Measurements from ENCODE around the gene RNF144A. TPM values are rescaled to one million over a fixed set of nuclear protein-coding genes. Genes with fewer than 3 reads are reported as not detected.
"Not testable (repeated sequence)": the region's sequence is repeated elsewhere in the genome, so short reads cannot be mapped to it uniquely, and the experiment has no call there.

Gene RNF144A
- total RNA-seq, 1 experiment from 2014 or later: 13.6 TPM

GRCh38 chr2:7001395-7001794 lies 84.2 kb downstream of the RNF144A start:
- not testable (repeated sequence) for H3K27me3 ChIP-seq (ENCODE audit: control insufficient read depth, insufficient read depth, low read length); DNase-seq; H3K4me3 ChIP-seq (ENCODE audit: insufficient read depth, low read depth, low read length); H3K36me3 ChIP-seq (replicated peaks; ENCODE audit: control insufficient read depth, insufficient read depth, low read length)

- H3K36me3 ChIP-seq (replicated peaks; ENCODE audit: control insufficient read depth, insufficient read depth, low read length): no peaks in the 10 kb centered on the region
Observed at GRCh38 chr2:7003895-7004294, 86.7 kb downstream of the RNF144A start.

DNA sequence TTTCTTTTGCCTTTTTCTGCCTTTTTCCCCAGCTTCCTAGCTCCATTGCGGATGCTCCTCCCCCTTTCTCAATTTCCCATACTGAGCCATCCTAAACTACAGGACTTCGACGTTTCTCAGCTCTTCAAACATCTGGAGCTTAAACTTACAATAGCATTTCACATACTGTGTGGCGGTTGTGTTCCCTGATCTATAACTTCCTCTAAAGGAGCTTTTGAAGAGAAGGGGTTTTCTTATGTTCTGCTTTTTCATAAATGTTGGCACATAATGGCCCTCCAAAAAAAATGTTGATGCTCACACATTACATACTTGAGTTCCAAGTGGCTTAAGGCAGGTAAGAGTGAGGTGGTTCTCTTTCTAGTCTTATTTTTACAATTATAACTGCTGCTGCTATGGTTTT lies 87.4 kb downstream of the RNF144A start:
- Histone ChIP-seq H3K4me3 (ENCODE audit: insufficient read depth, low read depth, low read length) (no peak overlapping the region), H3K27me3 (ENCODE audit: control insufficient read depth, insufficient read depth, low read length) (no peaks in the 10 kb centered on the region), H3K36me3 (replicated peaks; ENCODE audit: control insufficient read depth, insufficient read depth, low read length) (no peaks in the 10 kb centered on the region)
- DNase-seq: no peak

More at GRCh38 chr2:7003895-7004294, 86.7 kb downstream of the RNF144A start:
- Histone ChIP-seq H3K27me3 (ENCODE audit: control insufficient read depth, insufficient read depth, low read length) (no peaks in the 10 kb centered on the region), H3K4me3 (ENCODE audit: insufficient read depth, low read depth, low read length) (no peak overlapping the region)
- no peak for DNase-seq

GRCh38 chr2:7007488-7007845 lies 90.3 kb downstream of the RNF144A start:
- H3K36me3 ChIP-seq (replicated peaks; ENCODE audit: control insufficient read depth, insufficient read depth, low read length): no peaks in the 10 kb centered on the region
- H3K27me3 ChIP-seq (ENCODE audit: control insufficient read depth, insufficient read depth, low read length): no peaks in the 10 kb centered on the region
- no peak overlapping the region for H3K4me3 ChIP-seq (ENCODE audit: insufficient read depth, low read depth, low read length)
- DNase-seq: no peak

- Histone ChIP-seq H3K4me3 (ENCODE audit: insufficient read depth, low read depth, low read length) (no peak overlapping the region), H3K36me3 (replicated peaks; ENCODE audit: control insufficient read depth, insufficient read depth, low read length) (no peaks in the 10 kb centered on the region), H3K27me3 (ENCODE audit: control insufficient read depth, insufficient read depth, low read length) (no peaks in the 10 kb centered on the region)
- peak; percentile 48 for DNase-seq
Observed at GRCh38 chr2:7007846-7008741, 90.9 kb downstream of the RNF144A start.

DNA sequence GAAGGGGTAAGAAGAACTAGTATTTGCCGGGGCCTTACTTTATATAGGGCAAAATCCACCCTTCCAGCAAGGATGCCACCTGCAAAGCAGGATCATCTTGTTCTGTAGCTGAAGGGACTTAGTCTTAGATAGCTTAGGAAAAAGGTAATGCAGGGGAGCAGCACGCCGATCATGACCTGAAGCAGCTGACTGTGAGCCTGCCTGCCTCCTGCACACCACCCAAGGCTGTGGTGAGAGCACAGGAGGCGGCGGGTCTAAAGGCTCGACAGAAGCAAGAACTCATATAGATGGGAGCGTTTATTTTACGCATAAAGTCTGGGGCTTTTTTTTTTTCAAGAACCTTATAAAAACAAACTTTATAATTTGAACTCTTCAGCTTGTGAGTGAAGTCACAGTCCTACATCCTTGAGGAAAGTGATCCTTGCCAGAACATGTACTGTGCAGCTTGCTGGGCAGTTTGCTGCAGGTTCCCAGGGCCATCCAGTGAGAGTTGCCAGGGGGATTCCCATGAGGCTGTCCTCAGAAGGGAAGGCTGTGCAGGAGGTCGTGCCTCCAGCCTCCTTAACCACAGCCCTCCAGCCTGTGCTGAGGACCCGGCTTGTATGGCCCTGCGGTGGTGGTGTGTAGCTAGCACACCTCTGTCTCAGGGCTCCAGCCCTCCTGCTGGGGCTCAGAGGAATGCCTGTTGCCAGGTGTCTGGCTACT lies 92.1 kb downstream of the RNF144A start:
- DNase-seq: no peak
- Histone ChIP-seq H3K27me3 (ENCODE audit: control insufficient read depth, insufficient read depth, low read length) (no peaks in the 10 kb centered on the region), H3K4me3 (ENCODE audit: insufficient read depth, low read depth, low read length) (no peak overlapping the region), H3K36me3 (replicated peaks; ENCODE audit: control insufficient read depth, insufficient read depth, low read length) (no peaks in the 10 kb centered on the region)

DNA sequence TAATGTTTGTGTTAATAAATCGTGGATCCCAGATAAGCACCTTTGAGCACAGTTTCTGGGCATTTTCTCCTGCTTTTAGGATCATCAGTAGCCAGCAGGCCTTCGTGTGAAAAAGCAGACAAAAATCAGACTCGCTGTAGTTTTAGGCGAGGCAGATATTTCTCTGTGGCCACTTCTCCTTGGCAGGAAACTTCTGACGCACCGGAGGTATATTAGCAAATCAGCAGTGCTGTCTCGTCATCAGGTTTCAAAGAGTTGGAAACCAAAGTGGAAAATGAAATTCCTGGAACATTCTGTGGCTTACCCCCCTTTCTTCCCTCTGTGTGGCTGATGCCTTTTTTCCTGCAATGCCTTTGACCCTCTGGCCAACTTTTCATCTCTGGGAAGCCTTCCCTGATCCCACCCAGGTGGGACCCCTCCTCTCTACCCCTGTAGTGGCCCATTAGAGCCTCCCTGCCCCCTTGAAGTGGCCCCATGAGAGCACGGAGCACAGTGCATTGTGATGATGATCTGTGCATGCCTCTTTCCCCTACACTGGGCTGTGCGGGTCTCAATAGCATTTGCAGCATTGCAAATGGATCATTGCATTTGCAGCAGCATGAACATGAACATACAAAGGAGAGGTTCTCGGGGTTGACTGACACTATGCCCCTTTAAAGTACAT lies 93.3 kb downstream of the RNF144A start:
- Histone ChIP-seq H3K27me3 (ENCODE audit: control insufficient read depth, insufficient read depth, low read length) (no peaks in the 10 kb centered on the region), H3K4me3 (ENCODE audit: insufficient read depth, low read depth, low read length) (no peak overlapping the region), H3K36me3 (replicated peaks; ENCODE audit: control insufficient read depth, insufficient read depth, low read length) (no peaks in the 10 kb centered on the region)
- no peak for DNase-seq

DNA sequence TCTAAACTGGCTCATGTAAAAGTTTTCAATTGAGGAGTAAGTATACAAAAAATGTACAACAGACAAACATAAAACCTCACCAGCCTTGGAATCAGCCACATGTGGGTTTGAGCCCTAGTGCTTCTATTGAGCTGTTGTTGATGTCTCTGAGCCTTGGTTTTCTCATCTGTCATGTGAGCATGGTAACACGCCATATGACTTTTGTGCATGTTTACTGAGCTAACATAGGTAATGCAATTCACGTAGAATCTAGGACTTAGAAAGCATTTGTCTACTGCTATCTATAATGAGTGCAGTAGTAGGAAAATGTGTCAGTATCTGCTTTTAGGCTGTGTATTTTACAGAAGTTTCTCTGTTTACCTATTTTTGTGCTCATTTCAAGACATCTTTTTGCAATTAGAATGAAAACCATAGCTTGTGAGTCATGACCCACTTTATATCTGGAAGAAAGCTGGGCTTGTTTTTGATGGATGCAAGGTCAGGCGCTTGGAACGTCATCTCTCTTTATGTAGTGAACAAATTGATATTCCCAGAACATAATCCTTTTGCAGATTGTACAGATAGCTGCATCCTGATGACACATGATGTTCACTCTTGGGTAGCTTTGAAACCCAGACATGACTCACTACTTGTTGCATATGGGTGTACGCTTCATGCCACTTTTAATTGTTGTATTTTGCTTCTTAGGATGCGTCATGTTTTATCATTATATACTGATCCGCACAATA lies 94.3 kb downstream of the RNF144A start:
- Histone ChIP-seq H3K36me3 (replicated peaks; ENCODE audit: control insufficient read depth, insufficient read depth, low read length) (no peaks in the 10 kb centered on the region), H3K27me3 (ENCODE audit: control insufficient read depth, insufficient read depth, low read length) (no peaks in the 10 kb centered on the region), H3K4me3 (ENCODE audit: insufficient read depth, low read depth, low read length) (no peak overlapping the region)
- no peak for DNase-seq

DNA sequence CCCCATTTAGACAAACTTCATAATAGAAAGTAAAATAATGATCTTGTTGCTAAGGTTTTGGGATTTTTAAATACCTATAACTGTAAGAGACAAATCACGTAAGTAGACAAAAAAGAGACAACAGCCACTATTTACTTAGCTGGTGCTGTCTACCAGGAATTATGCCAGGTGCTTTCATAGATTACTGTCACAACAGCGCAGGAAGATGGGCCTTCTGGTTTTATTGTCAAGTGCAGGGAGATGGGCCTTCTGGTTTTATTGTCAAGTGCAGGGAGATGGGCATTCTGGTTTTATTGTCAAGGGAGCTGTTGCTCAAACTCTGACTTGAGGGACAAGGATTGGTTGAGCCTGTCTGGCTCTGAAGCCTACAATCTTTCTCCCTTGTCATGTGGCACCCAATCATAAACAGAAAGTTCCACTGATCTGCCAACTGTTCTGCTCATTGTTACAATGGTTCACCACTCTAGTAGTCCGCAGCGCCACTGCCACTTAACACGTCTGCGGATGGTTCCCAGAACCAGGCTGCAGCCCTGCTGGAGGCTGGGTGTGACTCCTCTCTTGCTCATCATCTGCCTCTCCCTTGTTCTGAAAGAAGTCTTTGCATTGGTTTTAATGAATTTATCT lies 95.0 kb downstream of the RNF144A start:
- Histone ChIP-seq H3K36me3 (replicated peaks; ENCODE audit: control insufficient read depth, insufficient read depth, low read length) (no peaks in the 10 kb centered on the region), H3K27me3 (ENCODE audit: control insufficient read depth, insufficient read depth, low read length) (no peaks in the 10 kb centered on the region), H3K4me3 (ENCODE audit: insufficient read depth, low read depth, low read length) (no peak overlapping the region)
- no peak for DNase-seq

DNA sequence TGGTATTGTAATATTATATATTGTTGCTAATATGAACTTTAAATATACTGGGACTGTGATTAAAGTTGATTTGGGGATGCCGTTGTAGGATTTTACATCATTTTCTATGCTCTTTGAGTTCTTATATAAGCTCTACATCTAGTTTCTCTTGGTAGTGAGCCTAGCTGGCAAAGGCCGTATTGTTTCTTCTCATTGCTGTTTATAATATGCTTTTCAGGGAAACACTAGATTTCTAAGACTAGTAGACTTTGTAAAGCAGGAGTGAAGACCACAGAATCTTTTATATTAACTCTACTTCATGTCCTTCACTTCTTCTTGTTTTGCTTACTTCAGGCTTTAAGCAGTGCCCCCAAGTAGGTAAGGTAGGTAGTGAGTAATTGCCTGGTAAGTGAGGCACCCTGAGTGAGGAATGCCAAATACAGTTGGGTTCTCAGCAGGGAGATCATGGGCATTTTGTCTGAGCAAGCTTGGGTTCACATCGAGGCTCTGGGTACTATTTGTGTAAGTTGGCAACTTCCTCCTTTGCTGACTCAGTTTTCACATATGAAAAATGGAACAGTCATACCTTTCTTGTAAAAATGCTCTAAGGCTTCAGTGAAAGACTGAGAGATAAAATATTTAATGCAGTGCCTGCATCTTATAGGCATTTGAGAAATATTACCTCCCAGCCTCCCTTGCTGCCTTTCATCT lies 96.4 kb downstream of the RNF144A start:
- Histone ChIP-seq H3K36me3 (replicated peaks; ENCODE audit: control insufficient read depth, insufficient read depth, low read length) (no peaks in the 10 kb centered on the region), H3K27me3 (ENCODE audit: control insufficient read depth, insufficient read depth, low read length) (no peaks in the 10 kb centered on the region), H3K4me3 (ENCODE audit: insufficient read depth, low read depth, low read length) (no peak overlapping the region)
- no peak for DNase-seq

GRCh38 chr2:7014174-7014640 lies 97.0 kb downstream of the RNF144A start:
- no peaks in the 10 kb centered on the region for H3K36me3 ChIP-seq (replicated peaks; ENCODE audit: control insufficient read depth, insufficient read depth, low read length)

DNA sequence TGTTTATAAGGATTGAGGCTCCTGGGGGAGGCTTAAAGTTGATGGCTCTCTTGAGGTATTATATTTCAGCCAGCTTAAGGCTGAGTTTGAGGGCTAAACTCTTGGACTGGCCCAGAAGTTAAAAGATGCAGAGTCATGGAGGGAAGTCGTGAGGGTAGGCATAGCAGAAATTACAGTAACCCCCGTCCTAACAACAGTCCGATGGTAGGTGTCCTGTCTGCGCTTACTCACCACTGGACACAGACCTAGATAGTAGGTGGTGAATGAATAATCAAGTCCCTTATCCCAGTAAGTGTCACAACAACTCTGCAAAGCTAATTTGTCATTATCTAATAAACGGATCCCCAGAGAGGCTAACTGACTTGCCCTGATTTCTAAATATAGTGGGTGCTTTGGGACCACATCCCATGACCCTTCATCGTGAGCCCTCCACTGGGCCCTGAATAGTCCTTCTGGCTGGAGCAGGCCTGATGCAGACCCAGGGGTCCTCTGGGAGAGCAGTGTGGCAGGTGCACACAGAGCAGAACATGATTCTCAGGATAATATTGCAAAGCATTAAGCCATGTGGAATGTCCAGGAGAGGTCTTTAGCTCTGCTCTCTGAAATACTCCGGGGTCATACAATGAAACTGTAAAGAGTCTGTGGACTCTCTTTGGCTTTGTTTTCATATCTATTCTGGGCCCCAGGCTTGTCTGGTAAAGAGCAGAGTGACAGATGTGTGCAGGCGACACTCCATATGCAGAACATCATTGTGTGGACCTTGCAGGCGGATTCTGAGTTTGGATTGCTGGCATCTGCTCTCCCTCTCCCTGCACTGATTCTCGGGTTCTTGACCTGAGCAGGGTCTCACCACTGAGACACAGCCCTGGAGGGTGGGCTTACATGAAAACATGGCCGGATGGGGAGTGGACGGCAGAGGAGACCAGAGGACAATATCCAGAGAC lies 98.1 kb downstream of the RNF144A start:
- H3K27me3 ChIP-seq (ENCODE audit: control insufficient read depth, insufficient read depth, low read length): no peaks in the 10 kb centered on the region
- no peaks in the 10 kb centered on the region for H3K36me3 ChIP-seq (replicated peaks; ENCODE audit: control insufficient read depth, insufficient read depth, low read length)
- DNase-seq: no peak
- H3K4me3 ChIP-seq (ENCODE audit: insufficient read depth, low read depth, low read length): no peak overlapping the region

More at GRCh38 chr2:7014174-7014640, 97.0 kb downstream of the RNF144A start:
- DNase-seq: peak; percentile 65
- no peaks in the 10 kb centered on the region for H3K27me3 ChIP-seq (ENCODE audit: control insufficient read depth, insufficient read depth, low read length)
- no peak overlapping the region for H3K4me3 ChIP-seq (ENCODE audit: insufficient read depth, low read depth, low read length)

- Histone ChIP-seq H3K36me3 (replicated peaks; ENCODE audit: control insufficient read depth, insufficient read depth, low read length) (no peaks in the 10 kb centered on the region), H3K27me3 (ENCODE audit: control insufficient read depth, insufficient read depth, low read length) (no peaks in the 10 kb centered on the region), H3K4me3 (ENCODE audit: insufficient read depth, low read depth, low read length) (no peak overlapping the region)
- no peak for DNase-seq
Observed at GRCh38 chr2:7016148-7016547, 98.9 kb downstream of the RNF144A start.
